Measurements from ENCODE around the gene INPP1. TPM values are rescaled to one million over a fixed set of nuclear protein-coding genes. Genes with fewer than 3 reads are reported as not detected.
"Not testable (repeated sequence)": the region's sequence is repeated elsewhere in the genome, so short reads cannot be mapped to it uniquely, and the experiment has no call there.

The INPP1 gene
- polyA plus RNA-seq (2012; rRNA removed), result 5.7 and 6.4 TPM in 2 replicates
- polyA plus RNA-seq (2012; cell fraction: cytosol; rRNA removed), result 6.3 and 6.5 TPM in 2 replicates
- 10.3 and 14.8 TPM in 2 replicates for polyA plus RNA-seq (2012; cell fraction: nucleus; rRNA removed)

- TF ChIP-seq MAX (IDR thresholded peaks at IDR 0.05; ENCODE audit: low read depth) (peak; percentile 84; the same call in 1 of the 2 replicates), MXI1 (IDR thresholded peaks at IDR 0.05; ENCODE audit: low read depth, low read length) (peak; percentile 41), RAD21 (IDR thresholded peaks at IDR 0.05; ENCODE audit: low read length) (no peak)
- CTCF ChIA-PET, result interaction anchor here (0.7 to 2.8 kb wide), 20 partner anchors 9 to 581 kb away, joined by 3 to 19 read pairs (median 4); partner anchors contain the start of genes HIBCH and OSGEPL1
- Histone ChIP-seq H3K4me1 (ENCODE audit: control insufficient read depth in 1 of 2, insufficient read depth in 2 of 2, low read depth in 1 of 2, low read length in 1 of 2) (peaks cover 4 to 9% of the 10 kb centered on the region in 2 experiments; a peak in 2 of 4 replicates), H3K4me2 (peak within 1 kb of the TSS; percentile 93), H3K36me3 (replicated peaks in 1 of 2; ENCODE audit: control insufficient read depth in 1 of 2, insufficient read depth in 2 of 2, low read length in 1 of 2) (no peaks in the 10 kb centered on the region), H3K9me2 (no peaks in the 10 kb centered on the region), H4K20me1 (ENCODE audit: insufficient read depth) (no peaks in the 10 kb centered on the region), H3K9ac (peak within 1 kb of the TSS; percentile 68), H3K27me3 (ENCODE audit: insufficient read depth) (no peaks in the 10 kb centered on the region), H3F3A (replicated peaks; ENCODE audit: insufficient read depth) (peaks cover 9% of the 10 kb centered on the region), H3K9me3 (no peaks in the 10 kb centered on the region), H3K4me3 (ENCODE audit: low read depth in 2 of 2, low read length in 1 of 2) (peak within 1 kb of the TSS; percentile 74 to 82), H3K79me2 (ENCODE audit: insufficient read depth) (no peaks in the 10 kb centered on the region), H3K27ac (ENCODE audit: low read depth in 2 of 2, low read length in 1 of 2) (peak within 1 kb of the TSS; percentile 29 to 54; a peak in 3 of 4 replicates), H2AFZ (ENCODE audit: low read depth) (peak within 1 kb of the TSS; percentile 96)
- peak; percentile 87 for DNase-seq
- 2% methylated on average over 42 of the region's 99 CpGs for WGBS (ENCODE audit: low lambda C conversion rate)
- POLR2A ChIA-PET, result interaction anchor here (1.6 kb wide), 1 partner anchor 9 kb away, joined by 7 read pairs; no protein-coding TSS in a partner anchor
Observed at GRCh38 chr2:190343536-190344275, at the start of gene INPP1. INPP1 (plus strand) TSS chr2:190343589; CDS start chr2:190360103, 16,514 bp downstream.

GRCh38 chr2:190297880-190298279, 45.5 kb upstream of the INPP1 start:
- H4K20me1 ChIP-seq (ENCODE audit: insufficient read depth); H3F3A ChIP-seq (replicated peaks; ENCODE audit: insufficient read depth); DNase-seq; H3K9ac ChIP-seq; CTCF ChIA-PET; H3K4me1 ChIP-seq (ENCODE audit: control insufficient read depth in 1 of 2, insufficient read depth in 2 of 2, low read depth in 1 of 2, low read length in 1 of 2); H3K9me2 ChIP-seq; H3K4me3 ChIP-seq (ENCODE audit: low read depth in 2 of 2, low read length in 1 of 2); H2AFZ ChIP-seq (ENCODE audit: low read depth); H3K79me2 ChIP-seq (ENCODE audit: insufficient read depth); POLR2A ChIA-PET; H3K27me3 ChIP-seq (ENCODE audit: insufficient read depth); H3K4me2 ChIP-seq; H3K9me3 ChIP-seq; H3K27ac ChIP-seq (ENCODE audit: low read depth in 2 of 2, low read length in 1 of 2): not testable (repeated sequence)
- H3K36me3 ChIP-seq (replicated peaks in 1 of 2; ENCODE audit: control insufficient read depth in 1 of 2, insufficient read depth in 2 of 2, low read length in 1 of 2), result peaks cover 20 to 25% of the 10 kb centered on the region in 2 experiments
- WGBS (ENCODE audit: low lambda C conversion rate), result 97% methylated on average over 2 of the region's 2 CpGs

GRCh38 chr2:190301032-190301431, 42.4 kb upstream of the INPP1 start:
- no peaks in the 10 kb centered on the region for H3K9me2 ChIP-seq
- peaks cover 4 to 15% of the 10 kb centered on the region in 2 experiments for H3K36me3 ChIP-seq (replicated peaks in 1 of 2; ENCODE audit: control insufficient read depth in 1 of 2, insufficient read depth in 2 of 2, low read length in 1 of 2)
- H3K4me2 ChIP-seq, result no peak overlapping the region
- no peak overlapping the region for H2AFZ ChIP-seq (ENCODE audit: low read depth)
- H3K9ac ChIP-seq, result no peak overlapping the region
- no peaks in the 10 kb centered on the region for H3K27me3 ChIP-seq (ENCODE audit: insufficient read depth)
- no peak overlapping the region for H3K4me3 ChIP-seq (ENCODE audit: low read depth in 2 of 2, low read length in 1 of 2)
- TF ChIP-seq EZH2phosphoT487 (IDR thresholded peaks at IDR 0.05; ENCODE audit: borderline replicate concordance, low read depth) (no peak), YY1 (IDR thresholded peaks at IDR 0.05; ENCODE audit: low read depth) (no peak), ZBTB33 (IDR thresholded peaks at IDR 0.05; ENCODE audit: borderline replicate concordance, low read depth) (no peak), RXRA (IDR thresholded peaks at IDR 0.05; ENCODE audit: borderline replicate concordance, low read depth) (no peak), FOSL2 (IDR thresholded peaks at IDR 0.05; ENCODE audit: borderline replicate concordance, low read depth) (no peak), NFIC (IDR thresholded peaks at IDR 0.05; ENCODE audit: borderline replicate concordance) (no peak), SMC3 (IDR thresholded peaks at IDR 0.05; ENCODE audit: low read depth, low read length) (no peak)
- no peaks in the 10 kb centered on the region for H3F3A ChIP-seq (replicated peaks; ENCODE audit: insufficient read depth)
- no peak overlapping the region for H3K27ac ChIP-seq (ENCODE audit: low read depth in 2 of 2, low read length in 1 of 2)
- no peaks in the 10 kb centered on the region for H3K79me2 ChIP-seq (ENCODE audit: insufficient read depth)
- H3K4me1 ChIP-seq (ENCODE audit: control insufficient read depth in 1 of 2, insufficient read depth in 2 of 2, low read depth in 1 of 2, low read length in 1 of 2), result no peaks in the 10 kb centered on the region
- ChIA-PET POLR2A (no interaction called here), CTCF (interaction anchor here (0.8 kb wide), 1 partner anchor 219 kb away, joined by 3 read pairs; no protein-coding TSS in a partner anchor)
- no peaks in the 10 kb centered on the region for H3K9me3 ChIP-seq
- no peak for DNase-seq
- no peaks in the 10 kb centered on the region for H4K20me1 ChIP-seq (ENCODE audit: insufficient read depth)
